ENCODE data around the gene ID1. TPM values are rescaled to one million over a fixed set of nuclear protein-coding genes. Genes with fewer than 3 reads are reported as not detected.

Gene ID1
- total and polyA plus RNA-seq, 10 of the 15 experiments (the other 5 are each of a cell fraction or from before 2014, with no cell fraction given) = 0.09 to 1.3 (median 0.47) TPM; not detected in 2

GRCh38 chr20:31590717-31591225, 14.3 kb upstream of the ID1 start (continued):
- no peak for TF ChIP-seq ZNF687 (IDR thresholded peaks at IDR 0.05)
- no peak for TF ChIP-seq STAT1 (conservative IDR thresholded peaks at IDR 0.05)

- intact Hi-C loops (cut with micrococcal nuclease; ENCODE audit: unreplicated experiment) (no loop called here), in situ Hi-C loops (cut with MboI) (no loop called here)
- Histone ChIP-seq H3K4me2 (ENCODE audit: control insufficient read depth, insufficient read depth) (no peak overlapping the region), H3K9me3 (replicated peaks; ENCODE audit: control insufficient read depth, insufficient read depth, low read length) (no peaks in the 10 kb centered on the region), H3K36me3 (ENCODE audit: control insufficient read depth in 2 of 2, insufficient read depth in 2 of 2, low read length in 1 of 2) (no peaks in the 10 kb centered on the region), H3K27ac (ENCODE audit: control insufficient read depth, insufficient read depth) (no peak overlapping the region), H3K4me1 (ENCODE audit: control insufficient read depth, insufficient read depth, low read length) (peaks cover 6% of the 10 kb centered on the region), H3K27me3 (replicated peaks in 1 of 2; ENCODE audit: control insufficient read depth in 2 of 2, insufficient read depth in 2 of 2, low read length in 1 of 2) (0 out of 4 replicates have a peak, but pooled peaks cover 0 to under 1% of the 10 kb centered on the region in 2 experiments), H3K9ac (ENCODE audit: control insufficient read depth, insufficient read depth, low read length) (no peak overlapping the region), H3K4me3 (no peak overlapping the region), H2AFZ (ENCODE audit: control insufficient read depth, low read depth, low read length) (no peak overlapping the region), H4K20me1 (ENCODE audit: control insufficient read depth, insufficient read depth) (no peaks in the 10 kb centered on the region), H3K79me2 (ENCODE audit: control insufficient read depth, insufficient read depth, low read length) (no peaks in the 10 kb centered on the region)
- FAIRE-seq = no peak
- POLR2A ChIA-PET = interaction anchor here (0.7 to 1.5 kb wide), 2 partner anchors 11 to 17 kb away, joined by 3 to 4 read pairs; partner anchors contain the start of gene ID1
- no peak for ATAC-seq
- WGBS (ENCODE audit: insufficient coverage, insufficient replicate concordance, low lambda C conversion rate, missing lambda C conversion rate) = 55% methylated on average over 11 of the region's 11 CpGs
- DNase-seq (ENCODE audit: low read depth, low spot score) = no peak
- RAD21 ChIA-PET (ENCODE audit: unreplicated experiment) = interaction anchor here (1.0 kb wide), 1 partner anchor 19 kb away, joined by 6 read pairs; no protein-coding TSS in a partner anchor
- BruUV-seq (replicated peaks) = no TSS peak
- SMC1A ChIA-PET (ENCODE audit: uncharacterized antibody, unreplicated experiment) = no interaction called here
- CTCF ChIA-PET = interaction anchor here (0.6 to 1.5 kb wide), 4 partner anchors 19 to 68 kb away, joined by 4 to 7 read pairs (median 4); no protein-coding TSS in a partner anchor
- TF ChIP-seq ZNF217 (IDR thresholded peaks at IDR 0.05) (no peak), NBN (IDR thresholded peaks at IDR 0.05) (no peak), CUX1 (IDR thresholded peaks at IDR 0.05; ENCODE audit: insufficient replicate concordance, low read depth, low read length) (no peak), IRF3 (IDR thresholded peaks at IDR 0.05) (no peak)
Measured at GRCh38 chr20:31593221-31594001, 11.7 kb upstream of the ID1 start.
